NCI-H226 (cell line): ENCODE data around the gene GFAP.
"Not testable (repeated sequence)": the region's sequence is repeated elsewhere in the genome, so short reads cannot be mapped to it uniquely, and the experiment has no call there.

Experiments
- DNase-seq: peaks from one replicate; pipeline ENCODE4 v3.0.0-alpha.2; 2015

The GFAP gene

DNA sequence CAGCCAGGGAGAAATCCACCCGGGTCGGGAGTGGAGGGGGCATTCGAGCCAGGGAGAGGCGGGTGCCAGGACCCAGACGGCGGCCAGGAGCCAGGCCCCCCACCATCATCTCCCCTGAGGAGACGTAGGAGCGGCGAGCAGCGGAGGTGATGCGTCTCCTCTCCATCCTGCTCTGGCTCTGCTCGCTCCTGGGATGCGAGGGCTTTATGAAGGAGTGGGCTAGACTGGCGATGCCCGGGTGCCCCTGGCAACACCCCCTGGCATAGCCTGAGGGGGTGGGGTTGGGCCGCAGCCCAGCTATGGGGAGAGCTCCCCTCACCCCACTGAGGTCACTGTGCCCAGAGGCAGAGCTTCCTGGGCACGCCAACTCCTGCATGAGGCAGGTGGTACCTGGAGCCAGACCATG lies at the start of gene GFAP:
GFAP (minus strand) TSS at position 180 of the 406 bp plus-strand sequence; CDS start at position 166, 14 bp downstream.
- DNase-seq, result no peak

DNA sequence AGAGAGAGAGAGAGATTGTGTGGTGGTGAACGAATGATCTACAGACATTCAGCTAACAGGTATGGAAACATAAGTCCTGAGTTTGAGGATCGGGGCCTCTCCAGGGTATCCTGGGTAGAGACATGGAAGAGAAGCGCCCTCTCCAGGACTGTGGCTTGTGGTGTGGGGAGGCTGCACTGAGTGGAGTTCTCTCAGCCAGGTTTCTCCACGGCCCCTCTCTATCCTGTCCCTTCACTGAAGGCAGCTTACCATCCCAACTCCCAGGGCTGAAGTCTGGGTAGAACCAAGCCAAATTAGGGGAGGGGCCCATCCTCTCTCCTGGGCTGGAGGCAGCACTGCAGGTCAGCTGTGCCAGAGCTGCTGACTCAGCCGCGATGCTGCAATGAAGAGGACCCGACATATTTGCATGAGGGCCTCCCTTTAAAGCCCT lies 46.6 kb upstream of the GFAP start:
- no peak for DNase-seq

DNA sequence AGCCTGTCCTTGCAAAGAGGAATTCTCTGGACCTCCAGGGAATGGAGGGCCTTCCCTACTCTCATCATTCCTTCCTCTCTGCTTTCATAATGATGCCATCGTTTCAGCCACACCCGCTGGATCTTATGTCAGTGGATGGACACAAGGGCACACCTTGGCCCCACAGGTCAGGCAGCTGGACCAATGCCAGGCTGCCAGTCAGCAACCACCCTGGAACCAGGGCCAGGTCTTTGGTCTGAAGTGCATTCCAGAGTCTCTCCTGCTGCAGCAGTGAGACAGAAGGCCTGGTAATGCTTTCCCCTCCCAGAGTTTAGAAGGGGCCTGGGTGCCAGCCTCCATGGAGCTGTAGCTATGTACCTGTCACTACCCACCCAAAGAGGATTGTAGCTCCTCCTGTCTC lies 45.4 kb upstream of the GFAP start:
- DNase-seq, result peak; percentile 47

DNA sequence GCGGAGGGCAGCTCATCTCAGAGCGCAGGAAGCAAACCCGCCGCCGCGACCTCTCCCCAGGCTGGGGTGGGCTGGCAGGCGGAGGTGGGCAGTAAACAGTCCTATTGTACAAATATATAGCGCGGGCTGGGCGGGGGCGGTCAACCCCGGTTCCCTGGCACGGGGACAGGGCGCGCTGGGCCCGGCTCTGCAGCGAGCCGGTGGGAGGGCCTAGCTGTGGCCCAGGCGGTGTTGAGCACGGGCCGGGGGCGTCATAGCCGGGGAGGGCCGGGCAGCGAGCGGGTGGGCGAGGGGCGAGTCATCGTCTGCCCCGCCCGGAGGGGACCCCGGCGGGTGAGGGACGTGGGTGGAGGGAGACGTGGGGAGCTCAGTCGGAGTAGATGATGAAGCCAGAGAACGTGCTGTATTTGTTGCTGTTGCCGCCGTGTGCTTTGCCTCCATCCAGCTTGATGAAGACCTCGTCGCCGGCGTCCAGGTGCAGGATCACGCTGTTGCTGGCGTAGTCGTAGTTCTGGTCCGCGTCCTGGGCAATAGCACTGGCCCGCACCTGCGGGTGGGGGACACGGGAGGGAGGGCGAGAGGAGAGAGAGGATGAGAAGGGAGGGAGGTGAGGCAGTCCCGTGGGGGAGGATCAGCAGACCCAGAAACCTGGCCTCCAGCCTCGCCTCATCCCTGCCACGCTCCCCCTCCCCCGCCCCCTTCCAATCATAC lies 44.7 kb upstream of the GFAP start:
- DNase-seq, result no peak

DNA sequence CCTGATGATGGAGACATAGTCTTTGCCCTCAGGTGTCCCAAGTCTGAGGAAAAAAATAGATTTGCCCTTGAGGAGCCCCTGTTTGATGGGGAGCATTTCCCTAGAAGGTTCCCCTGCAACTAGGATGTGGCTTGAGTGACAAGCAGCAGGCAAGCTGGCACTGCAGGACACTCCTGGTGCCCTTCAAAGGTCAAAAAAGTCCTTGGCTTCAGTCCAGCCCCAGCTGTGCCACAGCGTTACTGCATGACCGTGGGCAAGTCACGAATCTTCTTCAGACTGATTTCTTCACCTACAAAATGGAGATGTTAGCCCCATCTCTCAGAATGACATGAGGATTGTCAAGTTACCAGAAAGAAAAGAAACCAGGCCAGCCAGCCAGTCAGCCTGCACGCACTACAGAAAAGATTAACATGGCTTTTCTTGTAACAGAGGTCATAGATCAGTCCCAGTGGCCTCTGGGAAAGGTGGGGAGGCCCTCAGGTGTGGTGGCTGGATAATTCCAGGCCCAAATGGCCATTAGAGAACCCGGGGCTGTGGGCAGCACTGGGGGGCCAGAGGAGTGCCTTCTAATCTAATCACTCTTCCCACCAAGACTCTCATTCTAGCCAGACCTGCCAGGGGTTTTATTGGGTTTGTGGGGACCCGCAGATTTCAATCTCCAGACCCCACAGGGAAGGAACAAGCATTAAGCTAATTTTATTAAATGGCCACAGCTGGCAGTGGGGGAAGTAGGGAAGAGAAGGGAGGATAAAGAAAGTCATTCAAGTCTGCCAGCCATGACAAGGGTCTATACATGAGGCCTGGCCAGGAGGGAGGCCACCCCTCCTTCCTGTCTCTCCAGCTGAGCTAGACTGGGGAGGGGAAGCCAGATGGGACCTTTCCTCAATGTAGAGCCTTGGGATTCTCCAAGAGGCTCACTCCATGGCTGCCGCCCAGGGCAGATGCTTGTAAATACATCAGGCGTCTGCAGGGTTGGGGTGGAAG lies 42.0 kb upstream of the GFAP start:
- DNase-seq, result no peak

DNA sequence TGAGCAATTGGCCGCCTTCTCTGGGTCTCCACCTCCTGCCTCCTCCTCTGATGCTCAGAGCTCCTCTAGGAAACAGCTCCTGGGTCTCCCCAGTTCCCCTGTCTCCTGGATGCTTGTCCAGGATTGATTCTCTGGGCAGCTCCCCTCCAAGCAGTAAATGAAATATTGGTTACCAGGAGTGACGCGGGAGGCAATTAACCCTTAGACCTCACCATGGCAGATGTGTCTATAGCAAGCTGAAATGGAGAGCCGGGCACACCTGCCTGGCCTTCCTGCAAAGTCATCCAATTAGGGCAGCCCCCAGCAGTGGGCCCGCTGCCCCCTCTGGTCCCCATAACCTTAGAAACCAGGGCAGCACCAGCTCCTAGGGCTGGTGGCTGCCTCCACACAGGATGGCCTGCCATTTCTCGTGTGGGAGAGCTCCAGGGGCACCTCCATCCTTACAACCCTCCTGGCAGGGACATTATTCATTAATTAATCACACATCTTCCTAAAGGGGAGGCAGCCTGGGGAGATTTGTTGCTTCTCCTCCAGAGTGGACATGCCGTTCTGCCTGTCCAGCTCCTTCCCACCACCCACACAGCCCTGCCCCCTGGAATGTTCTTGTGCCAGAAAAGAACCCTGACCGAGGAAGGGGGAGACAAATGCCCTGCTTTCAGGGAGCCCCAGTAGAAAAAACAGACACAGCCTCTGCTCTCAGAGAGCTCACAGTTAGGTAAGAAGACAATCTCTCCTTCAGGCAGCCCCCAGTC lies 40.5 kb upstream of the GFAP start:
- no peak for DNase-seq

DNA sequence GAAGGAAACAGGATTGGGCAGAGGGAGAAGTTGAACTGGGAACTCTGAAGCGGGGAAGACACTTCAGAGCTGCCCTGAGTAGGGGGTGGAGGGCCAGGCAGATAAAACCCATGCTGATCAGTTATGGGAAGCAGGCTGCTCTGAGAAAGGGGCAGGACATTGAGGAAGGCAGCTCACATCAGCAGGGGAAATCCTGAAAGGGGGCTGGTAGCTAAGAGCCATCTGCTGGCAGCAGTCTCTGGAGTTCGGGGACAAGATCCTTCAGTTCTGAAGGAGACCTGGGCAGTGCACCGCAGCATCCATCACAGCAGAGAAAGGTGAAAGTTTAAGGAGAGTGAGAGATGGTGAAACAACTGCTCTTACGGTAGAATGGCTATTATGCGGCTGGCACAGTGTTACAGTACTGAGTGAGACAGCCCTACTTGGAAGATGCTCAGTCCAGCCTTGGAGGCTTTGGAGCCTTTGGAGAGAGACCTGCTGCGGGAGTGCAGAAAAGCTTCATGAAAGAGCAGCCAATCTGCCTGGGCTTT lies 37.7 kb upstream of the GFAP start:
- DNase-seq, result no peak

DNA sequence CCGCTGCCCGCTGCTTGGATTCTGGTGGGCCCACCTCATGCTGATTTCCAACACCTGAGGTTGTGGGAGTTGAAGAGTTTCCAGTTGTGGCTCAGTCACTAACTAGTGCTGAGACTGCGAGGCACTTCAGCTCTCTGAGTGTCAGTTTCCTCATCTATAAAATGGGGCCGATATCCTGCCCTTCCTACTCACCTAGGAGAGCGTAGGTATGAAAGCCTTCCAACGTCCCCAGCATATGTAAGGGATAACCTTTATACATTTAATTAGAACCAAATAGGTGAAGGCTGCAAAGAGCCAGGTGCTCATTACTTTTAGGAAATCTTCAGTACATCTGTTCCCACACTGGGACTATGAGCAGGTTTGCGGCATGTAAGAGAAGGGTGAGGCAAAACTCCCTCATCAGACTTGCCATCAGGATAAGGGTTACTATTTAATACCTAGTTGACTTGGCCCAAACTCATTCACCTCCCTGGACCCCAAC lies 33.1 kb upstream of the GFAP start:
- DNase-seq, result no peak

DNA sequence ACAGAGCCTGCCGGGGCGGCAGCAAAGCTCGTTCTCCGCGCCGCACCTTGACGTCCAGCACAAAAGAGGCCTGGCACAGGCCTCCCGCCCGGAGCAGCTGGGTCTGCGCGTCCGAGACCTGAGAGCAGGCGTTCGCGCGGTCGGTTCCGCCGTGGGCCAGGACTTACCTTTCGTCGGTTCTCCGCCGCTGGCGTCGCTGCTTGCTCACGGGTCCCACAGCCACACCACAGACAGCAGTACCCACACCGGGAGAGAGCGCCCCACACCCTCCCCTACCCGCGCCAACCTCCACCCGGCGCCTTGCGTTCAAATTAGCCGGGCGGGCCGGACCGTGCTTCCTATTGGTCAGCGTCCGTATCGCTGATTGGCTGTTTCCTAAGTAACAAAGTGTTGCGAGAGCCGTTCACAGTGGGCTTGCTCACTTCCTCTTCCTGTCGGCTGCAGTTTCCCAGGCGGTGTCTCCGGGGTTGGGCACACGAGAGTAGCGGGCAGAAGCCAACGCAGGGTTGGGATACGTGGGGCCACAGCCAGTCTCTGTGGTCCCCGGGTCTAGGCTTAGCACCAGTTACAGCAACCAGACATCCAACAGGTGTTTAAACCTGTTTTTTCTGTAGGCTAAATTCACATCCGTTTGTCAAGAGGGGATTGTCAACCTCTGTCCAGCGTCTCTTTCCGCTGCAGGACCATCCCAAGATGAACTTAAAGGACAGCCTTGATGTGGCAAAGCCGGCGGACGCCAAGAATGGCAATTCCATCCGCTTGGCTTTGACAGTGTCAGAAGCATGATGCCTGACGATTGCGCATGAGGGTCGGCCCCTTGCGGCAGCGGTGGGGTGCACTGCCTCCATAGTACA lies 32.4 kb upstream of the GFAP start, which contains the start of gene KIF18B:
KIF18B (minus strand) TSS at position 313 of the 854 bp plus-strand sequence. CDS start 11,429 bp downstream, outside the sequence.
- peak; percentile 94 for DNase-seq

DNA sequence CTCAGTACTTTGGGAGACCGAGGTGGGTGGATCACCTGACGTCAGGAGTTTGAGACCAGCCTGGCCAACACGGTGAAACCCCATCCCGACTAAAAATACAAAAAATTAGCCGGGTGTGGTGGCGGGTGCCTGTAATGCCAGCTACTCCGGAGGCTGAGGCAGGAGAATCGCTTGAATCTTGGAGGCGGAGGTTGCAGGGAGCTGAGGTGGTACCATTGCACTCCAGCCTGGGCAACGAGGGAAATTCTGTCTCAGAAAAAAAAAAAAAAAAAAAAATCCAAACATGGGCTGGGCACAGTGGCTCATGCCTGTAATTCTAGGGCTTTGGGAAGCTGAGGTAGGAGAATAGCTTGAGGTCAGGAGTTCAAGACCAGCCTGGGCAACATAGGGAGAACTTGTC lies 30.4 kb upstream of the GFAP start:
- not testable (repeated sequence) for DNase-seq

DNA sequence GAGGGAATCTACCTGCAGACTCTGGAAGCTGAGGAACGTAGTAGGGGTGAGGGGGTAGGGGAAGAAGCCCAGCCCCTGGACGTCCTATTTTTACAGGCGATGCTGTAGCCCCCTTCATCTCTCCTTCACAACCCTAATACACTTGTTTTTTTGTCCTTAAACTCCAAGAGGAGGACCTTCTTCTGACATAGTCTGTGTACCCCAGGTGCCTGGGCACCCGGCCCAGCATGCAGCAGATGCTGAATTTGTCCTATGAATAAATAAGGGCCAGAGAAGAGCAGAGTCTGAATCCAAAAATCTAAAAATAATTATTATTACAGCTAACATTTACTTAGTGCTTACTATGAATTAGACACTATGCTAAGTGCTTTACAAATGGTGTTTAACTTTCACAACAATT lies 27.2 kb upstream of the GFAP start:
- DNase-seq, result no peak

DNA sequence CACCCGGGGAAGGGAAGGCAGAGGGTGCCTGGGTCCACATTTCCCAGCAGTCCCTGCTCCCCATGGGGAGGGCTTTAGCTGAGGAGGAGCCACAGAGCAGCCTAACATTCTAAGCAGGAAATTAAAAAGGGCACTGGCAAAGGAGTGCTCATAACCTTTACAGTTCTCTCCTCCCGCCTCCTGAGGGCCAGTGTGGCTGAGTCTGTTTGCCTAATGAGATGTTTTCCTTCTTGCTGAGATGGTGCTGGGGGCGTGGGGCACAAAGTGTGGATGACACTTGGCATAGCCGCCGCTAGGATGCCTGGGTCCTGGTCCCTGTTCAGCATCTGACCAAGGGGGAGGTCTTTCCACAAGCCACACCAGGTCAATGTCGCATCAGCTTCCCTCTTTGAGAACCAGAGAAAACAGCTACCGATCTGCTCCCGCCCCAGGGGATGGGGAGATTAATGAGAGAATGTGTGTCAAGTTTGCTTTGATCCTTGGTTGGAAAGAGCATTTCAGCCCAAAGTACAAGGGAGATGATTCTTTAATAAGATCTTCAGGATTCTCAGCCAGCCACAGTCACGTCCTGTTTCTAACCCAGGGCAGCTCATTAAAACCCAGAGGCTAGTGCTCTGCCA lies 26.5 kb upstream of the GFAP start:
- DNase-seq, result peak; percentile 40

DNA sequence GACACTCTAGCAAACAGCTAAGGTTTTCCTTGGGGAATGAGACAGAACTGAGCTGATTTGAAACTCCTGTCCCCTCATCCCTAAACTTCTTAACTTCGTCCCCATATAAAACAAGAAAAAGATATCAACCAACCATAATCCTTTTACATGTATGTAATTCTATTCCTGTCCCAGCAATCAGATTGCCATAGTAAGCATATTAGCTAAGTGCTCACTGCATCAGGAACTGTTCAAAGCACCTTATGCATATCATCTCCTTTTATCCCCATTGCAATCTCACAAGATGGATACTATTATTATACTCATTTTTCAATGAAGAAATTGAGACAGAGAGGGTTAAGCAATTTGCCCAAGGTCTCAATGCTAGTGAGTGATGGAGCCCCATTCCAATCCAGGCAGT lies 25.5 kb upstream of the GFAP start:
- no peak for DNase-seq

DNA sequence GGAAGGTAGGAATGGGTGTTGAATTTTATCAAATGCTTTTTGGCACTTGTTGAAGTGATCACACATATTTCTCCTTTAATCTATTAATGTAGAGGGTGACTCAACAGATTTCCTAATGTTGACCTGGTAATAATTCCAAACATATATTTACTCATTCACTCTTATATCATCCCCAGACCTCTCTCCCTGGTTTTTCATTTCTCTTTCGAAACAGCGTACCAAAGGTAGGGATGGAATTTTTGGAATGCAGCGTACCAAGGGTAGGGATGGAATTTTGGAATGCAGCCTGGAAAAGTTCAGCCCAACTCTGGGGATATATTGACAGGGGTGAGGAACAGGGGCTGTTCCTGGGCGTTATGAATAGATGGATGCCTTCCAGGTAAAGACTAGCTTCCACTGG lies 25.0 kb upstream of the GFAP start:
- peak; percentile 95 for DNase-seq

DNA sequence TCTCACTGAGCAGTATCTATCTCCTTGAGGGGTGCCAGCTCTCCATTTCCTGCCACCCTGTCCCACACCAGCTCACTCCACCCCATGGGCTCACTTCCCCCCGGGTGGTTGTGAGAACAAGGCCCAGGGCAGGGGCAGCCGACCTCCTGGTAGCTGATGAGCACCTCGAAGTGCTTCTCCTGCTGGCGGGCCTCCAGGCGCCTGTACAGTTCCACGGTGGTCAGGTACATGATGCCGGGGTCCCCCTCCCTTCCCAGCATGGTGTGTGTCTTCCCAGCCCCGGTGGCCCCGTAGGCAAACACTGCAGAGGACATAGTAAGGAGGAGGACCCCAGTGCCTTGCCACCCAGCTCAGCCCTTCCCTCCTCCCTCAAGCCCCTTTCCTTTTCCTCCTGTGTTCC lies 19.8 kb upstream of the GFAP start:
- DNase-seq, result no peak

DNA sequence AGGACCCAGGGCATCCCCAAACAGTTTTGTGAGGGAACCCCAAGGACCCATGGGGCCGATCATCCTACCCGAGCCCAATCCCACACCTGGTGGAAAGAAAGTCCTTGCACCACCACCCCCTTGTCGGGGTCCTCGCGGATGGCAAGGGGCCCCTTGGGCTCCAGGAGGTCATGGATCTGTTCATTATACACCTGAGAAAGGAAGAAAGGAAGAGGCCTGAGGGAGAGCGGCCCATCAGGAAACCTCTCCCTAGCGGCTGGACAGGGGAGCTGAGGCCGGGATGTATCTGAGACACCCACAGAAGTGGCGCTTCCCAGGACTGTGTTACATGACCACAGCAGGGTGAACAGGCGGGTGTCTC lies 19.4 kb upstream of the GFAP start:
- DNase-seq, result no peak

DNA sequence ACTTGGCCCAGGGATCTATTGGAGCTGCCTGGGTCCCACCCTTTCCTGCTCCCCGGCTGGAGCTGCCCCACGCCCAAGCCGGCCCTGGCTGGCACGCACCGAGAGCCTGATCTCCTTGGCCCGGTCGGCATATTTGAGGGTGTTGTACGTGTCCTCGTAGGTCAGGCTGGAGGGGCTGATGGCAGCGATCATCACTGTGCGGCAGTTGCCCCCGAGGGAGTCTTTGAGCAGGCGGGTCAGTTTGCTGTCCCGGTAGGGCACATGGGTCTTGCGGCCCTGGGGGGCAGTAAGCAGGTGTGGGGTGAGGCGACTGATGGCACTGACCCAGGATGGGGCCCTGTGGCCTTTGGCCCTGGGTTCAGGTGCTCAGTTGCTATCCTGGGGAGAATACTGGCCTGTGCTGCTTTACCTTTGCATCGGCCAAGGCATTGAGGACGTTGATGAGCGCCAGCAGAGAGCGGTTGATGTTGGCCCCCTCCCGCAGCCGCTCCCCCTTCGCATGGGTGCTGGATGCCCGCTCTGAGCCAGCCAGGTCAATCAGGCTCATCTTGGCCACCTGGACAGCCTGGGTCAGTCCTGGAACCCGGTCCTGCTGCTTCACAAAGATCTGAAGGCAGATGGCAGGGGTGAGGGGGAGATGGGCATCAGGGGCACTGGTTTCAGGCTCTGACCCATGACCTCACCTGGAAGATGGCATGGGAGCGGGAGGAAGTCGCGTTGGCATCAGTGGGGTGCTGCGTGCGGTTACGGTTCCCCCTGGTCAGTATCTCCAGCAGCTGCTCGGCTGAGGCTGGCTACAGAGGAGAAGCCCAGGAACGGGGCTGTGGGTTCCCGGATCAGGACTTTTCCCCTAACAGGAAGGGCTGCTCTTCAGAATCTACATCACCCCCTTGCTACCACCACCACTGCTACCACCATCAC lies 18.8 kb upstream of the GFAP start:
- DNase-seq, result no peak

DNA sequence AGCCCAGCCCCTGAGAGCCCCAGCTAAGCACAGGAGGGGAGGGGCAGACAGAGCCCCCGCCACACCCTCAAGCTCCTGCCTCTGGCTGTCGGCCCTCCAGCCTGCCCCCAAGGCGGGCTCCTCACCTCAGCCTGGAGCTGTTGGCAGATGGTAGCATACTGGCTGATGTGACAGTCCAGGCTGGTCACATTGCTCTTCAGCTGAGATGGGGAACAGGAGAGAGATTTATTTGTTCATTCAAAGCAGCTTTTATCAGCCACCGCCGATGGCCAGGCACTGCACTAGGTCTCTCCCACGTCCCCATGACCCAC lies 17.4 kb upstream of the GFAP start:
- no peak for DNase-seq

DNA sequence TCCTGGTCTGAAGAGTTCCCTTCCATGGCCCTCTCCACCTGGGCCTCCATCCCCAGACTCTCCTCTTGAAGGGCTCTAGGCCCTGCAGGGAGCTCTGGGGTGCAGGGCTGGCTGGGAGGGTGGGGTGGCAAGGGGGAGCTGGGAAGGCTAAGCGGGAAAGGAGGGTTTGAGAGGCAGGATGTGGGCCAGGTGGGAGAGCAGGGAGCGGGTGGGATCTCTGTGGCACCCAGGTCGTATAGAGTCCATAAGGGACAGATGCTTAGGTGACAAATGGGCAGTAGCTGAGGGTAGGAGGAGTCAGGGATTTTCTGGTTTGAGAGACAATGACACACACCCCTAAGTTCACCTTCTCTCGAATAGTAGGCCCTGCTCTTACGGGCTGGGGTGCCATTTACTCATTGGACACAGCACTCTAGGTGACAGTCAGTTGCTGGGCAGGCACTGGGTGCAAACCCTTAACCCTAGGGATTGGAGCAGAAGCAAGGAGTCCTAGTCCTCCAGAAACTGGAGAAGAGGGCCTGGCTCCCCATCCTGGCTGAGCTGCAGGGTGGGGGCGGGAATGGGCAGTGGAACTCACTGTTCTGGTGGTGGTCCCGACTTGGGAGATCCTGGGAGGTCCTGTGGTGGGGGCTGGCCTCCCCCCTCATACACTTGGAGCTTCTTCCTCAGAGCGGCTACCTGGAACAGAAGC lies 16.9 kb upstream of the GFAP start:
- no peak for DNase-seq

DNA sequence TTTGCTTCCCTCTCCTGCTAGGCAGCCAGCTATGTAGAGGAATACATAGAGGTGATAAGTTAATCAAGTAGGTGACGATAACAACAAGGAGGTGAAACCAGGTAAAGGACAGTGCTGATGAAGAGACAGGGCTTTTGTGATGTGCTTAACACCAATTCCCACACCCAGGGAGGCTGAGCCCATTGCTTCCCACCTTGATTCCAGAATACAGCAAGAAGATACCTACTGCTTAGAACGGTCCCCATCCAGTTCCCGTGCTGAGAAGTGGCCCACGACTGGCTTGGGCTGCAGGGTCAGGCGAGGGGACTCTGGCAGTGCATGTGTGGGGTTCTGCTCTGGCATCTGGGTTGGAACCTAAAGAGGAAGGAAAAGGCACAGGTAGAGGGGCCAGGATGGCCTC lies 16.1 kb upstream of the GFAP start:
- no peak for DNase-seq
